Measurements from ENCODE around the gene COBLL1. TPM values are rescaled to one million over a fixed set of nuclear protein-coding genes. Genes with fewer than 3 reads are reported as not detected.

Gene COBLL1
- total RNA-seq, 1 donor from 2014 or later: 28.2 TPM

- no peaks in the 10 kb centered on the region for H3K9me3 Mint-ChIP-seq
- peaks cover 12% of the 10 kb centered on the region for H3K27me3 Mint-ChIP-seq
- no peak for DNase-seq (ENCODE audit: extremely low spot score, unreplicated experiment)
- H3K27ac Mint-ChIP-seq: no peak overlapping the region
- H3K4me3 Mint-ChIP-seq: peak overlapping the region; percentile 65
- TF ChIP-seq CTCF (conservative IDR thresholded peaks at IDR 0.05): no peak
- H3K4me1 Mint-ChIP-seq (ENCODE audit: unreplicated experiment): peaks cover 17% of the 10 kb centered on the region
- H3K36me3 Mint-ChIP-seq: no peaks in the 10 kb centered on the region
Measured at GRCh38 chr2:164837807-164838206, 3.8 kb downstream of the COBLL1 start.

GRCh38 chr2:164836907-164837306 lies 4.7 kb downstream of the COBLL1 start:
- H3K36me3 Mint-ChIP-seq: no peaks in the 10 kb centered on the region
- no peak for DNase-seq (ENCODE audit: extremely low spot score, unreplicated experiment)
- peaks cover 17% of the 10 kb centered on the region for H3K4me1 Mint-ChIP-seq (ENCODE audit: unreplicated experiment)
- H3K27ac Mint-ChIP-seq: no peak overlapping the region
- peaks cover 12% of the 10 kb centered on the region for H3K27me3 Mint-ChIP-seq
- H3K9me3 Mint-ChIP-seq: no peaks in the 10 kb centered on the region
- no peak for TF ChIP-seq CTCF (conservative IDR thresholded peaks at IDR 0.05)
- H3K4me3 Mint-ChIP-seq: peak overlapping the region; percentile 35

- Mint-ChIP-seq H3K4me3 (peak overlapping the region; percentile 4), H3K4me1 (ENCODE audit: unreplicated experiment) (peaks cover 12% of the 10 kb centered on the region), H3K9me3 (no peaks in the 10 kb centered on the region), H3K27ac (no peak overlapping the region), H3K36me3 (no peaks in the 10 kb centered on the region), H3K27me3 (peaks cover 7% of the 10 kb centered on the region)
- DNase-seq (ENCODE audit: extremely low spot score, unreplicated experiment): no peak
- no peak for TF ChIP-seq CTCF (conservative IDR thresholded peaks at IDR 0.05)
Measured at GRCh38 chr2:164835302-164835701, 6.3 kb downstream of the COBLL1 start.

GRCh38 chr2:164831887-164832286 lies 9.7 kb downstream of the COBLL1 start:
- DNase-seq (ENCODE audit: extremely low spot score, unreplicated experiment): no peak
- Mint-ChIP-seq H3K27ac (no peak overlapping the region), H3K9me3 (no peaks in the 10 kb centered on the region), H3K4me1 (ENCODE audit: unreplicated experiment) (no peaks in the 10 kb centered on the region), H3K36me3 (no peaks in the 10 kb centered on the region), H3K27me3 (no peaks in the 10 kb centered on the region), H3K4me3 (no peak overlapping the region)
- TF ChIP-seq CTCF (conservative IDR thresholded peaks at IDR 0.05): no peak

DNA sequence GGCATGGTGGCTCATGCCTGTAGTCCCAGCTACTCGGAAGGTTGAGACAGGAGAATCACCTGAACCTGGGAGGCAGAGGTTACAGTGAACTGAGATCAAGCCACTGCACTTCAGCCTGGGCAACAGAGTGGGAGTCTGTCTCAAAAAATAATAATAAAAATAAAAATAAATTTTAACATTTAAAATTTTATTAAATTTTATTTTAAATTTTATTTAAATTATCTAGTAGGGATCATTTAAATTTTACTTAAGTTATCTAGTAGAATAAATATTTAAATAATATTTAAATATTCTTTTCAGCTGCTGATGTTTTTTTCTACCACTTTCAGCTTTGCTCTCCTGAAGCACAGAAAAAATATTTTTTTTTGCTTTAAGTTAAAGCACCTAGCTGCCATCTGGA lies 10.4 kb downstream of the COBLL1 start:
- DNase-seq (ENCODE audit: extremely low spot score, unreplicated experiment): no peak

More for the DNA sequence above, 10.4 kb downstream of the COBLL1 start:
- Mint-ChIP-seq H3K36me3 (no peaks in the 10 kb centered on the region), H3K4me1 (ENCODE audit: unreplicated experiment) (peaks cover 6% of the 10 kb centered on the region), H3K4me3 (no peak overlapping the region), H3K27ac (no peak overlapping the region), H3K9me3 (no peaks in the 10 kb centered on the region), H3K27me3 (no peaks in the 10 kb centered on the region)
- TF ChIP-seq CTCF (conservative IDR thresholded peaks at IDR 0.05): no peak
